Measurements from ENCODE around the gene PSMD1.

DNA sequence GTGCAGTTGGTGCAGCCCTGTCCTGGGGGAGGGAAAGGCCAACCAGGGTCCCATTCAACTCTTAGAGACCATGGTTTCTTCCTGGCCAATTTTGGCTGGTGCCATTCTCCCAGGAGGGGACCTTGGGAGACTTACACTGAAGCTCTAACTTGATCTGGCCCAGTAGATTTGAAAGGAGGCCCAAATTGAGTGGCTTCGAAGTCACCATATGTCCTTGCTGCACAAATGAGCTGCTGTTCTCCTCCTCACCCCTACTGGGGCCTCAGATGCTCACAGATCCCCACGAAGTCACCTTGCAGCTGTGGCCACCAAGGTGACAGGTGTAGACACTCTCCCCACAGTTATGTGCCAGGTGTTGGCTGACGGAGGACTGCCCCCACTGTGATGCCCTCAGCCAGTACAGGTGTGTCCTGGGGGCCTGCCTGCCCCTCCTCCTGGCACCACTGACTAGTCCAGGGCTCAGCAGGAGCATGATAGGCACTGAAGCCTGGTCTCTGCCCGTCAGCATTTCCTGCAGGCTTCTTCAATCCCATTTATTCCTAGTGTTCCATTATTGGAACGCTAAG lies 24.0 kb upstream of the PSMD1 start:
- no peak for TF ChIP-seq CTCF (IDR thresholded peaks at IDR 0.05; ENCODE audit: borderline replicate concordance, extremely low read depth, low read length, poor library complexity, severe bottlenecking)
- TF ChIP-seq EZH2 (IDR thresholded peaks at IDR 0.05; ENCODE audit: borderline replicate concordance, low read depth, low read length, severe bottlenecking), result no peak

Measured in DND-41 (cell line).